DOHH2 (cell line): ENCODE results near the gene WWC1.

Experiments
- EZH2phosphoT487 ChIP-seq: fragments of 200-600 bp; sonication (generic); IDR thresholded peaks from 2 replicates; pipeline ENCODE4 v1.6.1; 2017; ENCODE audit warnings: borderline replicate concordance, mild to moderate bottlenecking, antibody characterized with exemption, low read length, moderate library complexity, mixed read lengths
- TF ChIP-seq, protein P1 (sequence below): fragments of 200-600 bp; sonication (generic); IDR thresholded peaks from one replicate; pipeline ENCODE4 v1.5.1; 2014; ENCODE audit warnings: antibody characterized with exemption, mild to moderate bottlenecking, low read depth, low read length; ENCODE audit not compliant: poor library complexity, severe bottlenecking

DNA sequence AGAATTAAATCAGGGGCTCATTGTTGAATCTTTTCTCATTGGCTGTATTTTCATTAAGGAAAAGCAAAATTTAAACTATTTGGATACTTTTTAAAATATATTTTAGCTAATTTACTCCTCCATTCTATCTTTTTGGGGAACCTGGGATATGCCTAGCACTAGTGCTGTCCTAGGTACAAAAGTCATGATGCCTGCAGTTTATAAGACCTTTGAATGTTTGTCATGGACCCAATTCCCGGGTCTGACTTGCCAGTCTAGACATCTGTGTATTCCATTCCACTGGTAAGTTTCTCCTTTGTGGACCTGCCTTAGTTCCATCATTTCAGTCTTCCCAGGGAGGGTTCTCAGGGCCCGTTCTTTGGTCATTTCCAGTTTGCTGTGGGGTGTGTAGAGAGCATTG is 63.0 kb downstream of the WWC1 start:
- TF ChIP-seq, protein P1, sequence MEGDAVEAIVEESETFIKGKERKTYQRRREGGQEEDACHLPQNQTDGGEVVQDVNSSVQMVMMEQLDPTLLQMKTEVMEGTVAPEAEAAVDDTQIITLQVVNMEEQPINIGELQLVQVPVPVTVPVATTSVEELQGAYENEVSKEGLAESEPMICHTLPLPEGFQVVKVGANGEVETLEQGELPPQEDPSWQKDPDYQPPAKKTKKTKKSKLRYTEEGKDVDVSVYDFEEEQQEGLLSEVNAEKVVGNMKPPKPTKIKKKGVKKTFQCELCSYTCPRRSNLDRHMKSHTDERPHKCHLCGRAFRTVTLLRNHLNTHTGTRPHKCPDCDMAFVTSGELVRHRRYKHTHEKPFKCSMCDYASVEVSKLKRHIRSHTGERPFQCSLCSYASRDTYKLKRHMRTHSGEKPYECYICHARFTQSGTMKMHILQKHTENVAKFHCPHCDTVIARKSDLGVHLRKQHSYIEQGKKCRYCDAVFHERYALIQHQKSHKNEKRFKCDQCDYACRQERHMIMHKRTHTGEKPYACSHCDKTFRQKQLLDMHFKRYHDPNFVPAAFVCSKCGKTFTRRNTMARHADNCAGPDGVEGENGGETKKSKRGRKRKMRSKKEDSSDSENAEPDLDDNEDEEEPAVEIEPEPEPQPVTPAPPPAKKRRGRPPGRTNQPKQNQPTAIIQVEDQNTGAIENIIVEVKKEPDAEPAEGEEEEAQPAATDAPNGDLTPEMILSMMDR: no peak
- TF ChIP-seq EZH2phosphoT487: no peak
